ENCODE data around the gene HOOK1. TPM values are rescaled to one million over a fixed set of nuclear protein-coding genes. Genes with fewer than 3 reads are reported as not detected.
"Not testable (repeated sequence)": the region's sequence is repeated elsewhere in the genome, so short reads cannot be mapped to it uniquely, and the experiment has no call there.

Gene HOOK1
- total RNA-seq, 2 experiments from 2014 or later, result 12.9 to 13.3 TPM

- Mint-ChIP-seq H3K27me3 (no peaks in the 10 kb centered on the region), H3K36me3 (peaks cover 10% of the 10 kb centered on the region), H3K27ac (no peak overlapping the region), H3K4me1 (ENCODE audit: low read depth) (no peaks in the 10 kb centered on the region), H3K9me3 (no peaks in the 10 kb centered on the region), H3K4me3 (no peak overlapping the region)
- POLR2A ChIA-PET, result no interaction called here
- CTCF ChIA-PET, result no interaction called here
- DNase-seq, result no peak
- intact Hi-C loops (cut with micrococcal nuclease), result no loop called here
These were observed 18.3 kb downstream of the HOOK1 start for GRCh38 chr1:59833022-59833421.

GRCh38 chr1:59833991-59834390 lies 19.2 kb downstream of the HOOK1 start:
- Mint-ChIP-seq H3K27ac (no peak overlapping the region), H3K9me3 (no peaks in the 10 kb centered on the region), H3K27me3 (no peaks in the 10 kb centered on the region), H3K36me3 (peaks cover 15% of the 10 kb centered on the region), H3K4me1 (ENCODE audit: low read depth) (no peaks in the 10 kb centered on the region), H3K4me3 (no peak overlapping the region)
- ChIA-PET CTCF (no interaction called here), POLR2A (no interaction called here)
- DNase-seq, result no peak
- intact Hi-C loops (cut with micrococcal nuclease), result no loop called here

GRCh38 chr1:59837857-59838256 lies 23.1 kb downstream of the HOOK1 start:
- DNase-seq; H3K4me1 Mint-ChIP-seq (ENCODE audit: low read depth); intact Hi-C loops (cut with micrococcal nuclease); POLR2A ChIA-PET; H3K27ac Mint-ChIP-seq; H3K9me3 Mint-ChIP-seq; H3K4me3 Mint-ChIP-seq; H3K27me3 Mint-ChIP-seq; CTCF ChIA-PET: not testable (repeated sequence)
- H3K36me3 Mint-ChIP-seq, result peaks cover 21% of the 10 kb centered on the region

- Mint-ChIP-seq H3K4me3 (no peak overlapping the region), H3K27ac (no peak overlapping the region), H3K4me1 (ENCODE audit: low read depth) (no peaks in the 10 kb centered on the region), H3K27me3 (no peaks in the 10 kb centered on the region), H3K36me3 (peaks cover 33% of the 10 kb centered on the region), H3K9me3 (no peaks in the 10 kb centered on the region)
- ChIA-PET CTCF (no interaction called here), POLR2A (no interaction called here)
- intact Hi-C loops (cut with micrococcal nuclease), result no loop called here
- DNase-seq, result no peak
These were observed 30.3 kb downstream of the HOOK1 start for GRCh38 chr1:59845091-59845490.

GRCh38 chr1:59846209-59846894 lies 31.6 kb downstream of the HOOK1 start:
- POLR2A ChIA-PET, result no interaction called here

GRCh38 chr1:59846895-59847282 lies 32.1 kb downstream of the HOOK1 start:
- peaks cover 30% of the 10 kb centered on the region for H3K36me3 Mint-ChIP-seq
- DNase-seq, result no peak
- no peaks in the 10 kb centered on the region for H3K4me1 Mint-ChIP-seq (ENCODE audit: low read depth)
- ChIA-PET POLR2A (no interaction called here), CTCF (no interaction called here)
- H3K9me3 Mint-ChIP-seq, result no peaks in the 10 kb centered on the region
- no peaks in the 10 kb centered on the region for H3K27me3 Mint-ChIP-seq
- H3K4me3 Mint-ChIP-seq, result no peak overlapping the region
- intact Hi-C loops (cut with micrococcal nuclease), result no loop called here
- no peak overlapping the region for H3K27ac Mint-ChIP-seq

More at GRCh38 chr1:59846209-59846894, 31.6 kb downstream of the HOOK1 start:
- intact Hi-C loops (cut with micrococcal nuclease), result no loop called here
- Mint-ChIP-seq H3K27ac (no peak overlapping the region), H3K27me3 (no peaks in the 10 kb centered on the region), H3K4me3 (no peak overlapping the region), H3K9me3 (no peaks in the 10 kb centered on the region), H3K4me1 (ENCODE audit: low read depth) (no peaks in the 10 kb centered on the region), H3K36me3 (peaks cover 31% of the 10 kb centered on the region)
- no peak for DNase-seq
- CTCF ChIA-PET, result no interaction called here

GRCh38 chr1:59852117-59852516 lies 37.4 kb downstream of the HOOK1 start:
- H3K4me3 Mint-ChIP-seq, result no peak overlapping the region
- no peak for DNase-seq
- POLR2A ChIA-PET, result no interaction called here
- CTCF ChIA-PET, result no interaction called here
- no peaks in the 10 kb centered on the region for H3K4me1 Mint-ChIP-seq (ENCODE audit: low read depth)
- H3K27ac Mint-ChIP-seq, result no peak overlapping the region
- H3K27me3 Mint-ChIP-seq, result no peaks in the 10 kb centered on the region
- peaks cover 27% of the 10 kb centered on the region for H3K36me3 Mint-ChIP-seq
- peaks cover 8% of the 10 kb centered on the region for H3K9me3 Mint-ChIP-seq
- intact Hi-C loops (cut with micrococcal nuclease), result no loop called here

- intact Hi-C loops (cut with micrococcal nuclease); H3K4me3 Mint-ChIP-seq; CTCF ChIA-PET; H3K27me3 Mint-ChIP-seq; DNase-seq; H3K9me3 Mint-ChIP-seq; H3K27ac Mint-ChIP-seq; H3K4me1 Mint-ChIP-seq (ENCODE audit: low read depth); POLR2A ChIA-PET: not testable (repeated sequence)
- H3K36me3 Mint-ChIP-seq, result peaks cover 13% of the 10 kb centered on the region
These were observed 40.5 kb downstream of the HOOK1 start for GRCh38 chr1:59855297-59855696.

- no peaks in the 10 kb centered on the region for H3K4me1 Mint-ChIP-seq (ENCODE audit: low read depth)
- ChIA-PET POLR2A (no interaction called here), CTCF (no interaction called here)
- DNase-seq, result no peak
- H3K36me3 Mint-ChIP-seq, result peaks cover 9% of the 10 kb centered on the region
- intact Hi-C loops (cut with micrococcal nuclease), result no loop called here
- no peak overlapping the region for H3K4me3 Mint-ChIP-seq
- peaks cover 8% of the 10 kb centered on the region for H3K9me3 Mint-ChIP-seq
- no peak overlapping the region for H3K27ac Mint-ChIP-seq
- no peaks in the 10 kb centered on the region for H3K27me3 Mint-ChIP-seq
These were observed 42.1 kb downstream of the HOOK1 start for GRCh38 chr1:59856725-59857338.

- intact Hi-C loops (cut with micrococcal nuclease), result no loop called here
- no peaks in the 10 kb centered on the region for H3K4me1 Mint-ChIP-seq (ENCODE audit: low read depth)
- H3K4me3 Mint-ChIP-seq, result no peak overlapping the region
- DNase-seq, result no peak
- H3K27ac Mint-ChIP-seq, result no peak overlapping the region
- peaks cover 9% of the 10 kb centered on the region for H3K36me3 Mint-ChIP-seq
- ChIA-PET POLR2A (no interaction called here), CTCF (interaction anchor here (0.9 kb wide), 1 partner anchor 89 kb away, joined by 4 read pairs; no protein-coding TSS in a partner anchor)
- no peaks in the 10 kb centered on the region for H3K27me3 Mint-ChIP-seq
- H3K9me3 Mint-ChIP-seq, result peaks cover 8% of the 10 kb centered on the region
These were observed 43.1 kb downstream of the HOOK1 start for GRCh38 chr1:59857679-59858354.

- Mint-ChIP-seq H3K27ac (no peak overlapping the region), H3K4me3 (no peak overlapping the region), H3K4me1 (ENCODE audit: low read depth) (no peaks in the 10 kb centered on the region), H3K9me3 (no peaks in the 10 kb centered on the region), H3K27me3 (no peaks in the 10 kb centered on the region), H3K36me3 (peaks cover 12% of the 10 kb centered on the region)
- DNase-seq, result no peak
- intact Hi-C loops (cut with micrococcal nuclease), result no loop called here
- POLR2A ChIA-PET, result no interaction called here
- CTCF ChIA-PET, result no interaction called here
These were observed 51.7 kb downstream of the HOOK1 start for GRCh38 chr1:59866462-59866861.

- Mint-ChIP-seq H3K27me3 (no peaks in the 10 kb centered on the region), H3K36me3 (peaks cover 28% of the 10 kb centered on the region)
- CTCF ChIA-PET, result interaction anchor here (0.6 kb wide), 1 partner anchor 358 kb away, joined by 3 read pairs; no protein-coding TSS in a partner anchor
These were observed 57.0 kb downstream of the HOOK1 start for GRCh38 chr1:59871746-59872145.

More at GRCh38 chr1:59871746-59872145, 57.0 kb downstream of the HOOK1 start:
- Mint-ChIP-seq H3K4me3 (no peak overlapping the region), H3K9me3 (peaks cover 3% of the 10 kb centered on the region), H3K27ac (no peak overlapping the region), H3K4me1 (ENCODE audit: low read depth) (no peaks in the 10 kb centered on the region)
- DNase-seq, result no peak
- POLR2A ChIA-PET, result no interaction called here
- intact Hi-C loops (cut with micrococcal nuclease), result no loop called here
